H9 (cell line): ENCODE results near the gene L3HYPDH. TPM values are rescaled to one million over a fixed set of nuclear protein-coding genes. Genes with fewer than 3 reads are reported as not detected.

Source experiments
- DNase-seq: peaks from one replicate; pipeline ENCODE4 v3.0.0-alpha.2; 2017
- H2AFZ ChIP-seq: one replicate; pipeline ENCODE4 v1.6.1; 2013; ENCODE audit warnings: mild to moderate bottlenecking, low read length, control low read depth, moderate library complexity
- H2AK5ac ChIP-seq: 2 replicates; pipeline ENCODE4 v1.6.1; 2013; ENCODE audit warnings: low read length, control low read depth, mixed read lengths; ENCODE audit not compliant: insufficient read length
- H2BK120ac ChIP-seq: one replicate; pipeline ENCODE4 v1.6.1; 2013; ENCODE audit warnings: low read depth, mild to moderate bottlenecking, low read length, control low read depth, inconsistent platforms; ENCODE audit not compliant: poor library complexity, severe bottlenecking
- H2BK12ac ChIP-seq: 2 replicates; pipeline ENCODE4 v1.6.1; 2013; ENCODE audit warnings: low read length, control low read depth, mixed read lengths, low read depth; ENCODE audit not compliant: insufficient read length
- H2BK15ac ChIP-seq: 2 replicates; pipeline ENCODE4 v1.6.1; 2013; ENCODE audit warnings: low read depth, low read length, control low read depth
- H2BK20ac ChIP-seq: one replicate; pipeline ENCODE4 v1.6.1; 2013; ENCODE audit warnings: low read depth, mild to moderate bottlenecking, low read length, control low read depth, inconsistent platforms; ENCODE audit not compliant: poor library complexity, severe bottlenecking
- H2BK5ac ChIP-seq: 2 replicates; pipeline ENCODE4 v1.6.1; 2013; ENCODE audit warnings: low read length, control low read depth, mixed read lengths; ENCODE audit not compliant: insufficient read length
- H3K14ac ChIP-seq: 2 replicates; pipeline ENCODE4 v1.6.1; 2013; ENCODE audit warnings: low read length, control low read depth; ENCODE audit not compliant: insufficient read depth
- H3K18ac ChIP-seq: 2 replicates; pipeline ENCODE4 v1.6.1; 2013; ENCODE audit warnings: low read depth, mild to moderate bottlenecking, mixed read lengths, low read length, control low read depth; ENCODE audit not compliant: insufficient read length
- H3K23ac ChIP-seq: 2 replicates; pipeline ENCODE4 v1.6.1; 2013; ENCODE audit warnings: low read length, control low read depth, mixed read lengths, low read depth; ENCODE audit not compliant: insufficient read length
- H3K23me2 ChIP-seq: 2 replicates; pipeline ENCODE4 v1.6.1; 2013; ENCODE audit warnings: low read depth, mild to moderate bottlenecking, mixed read lengths, low read length, control low read depth; ENCODE audit not compliant: insufficient read length, poor library complexity, severe bottlenecking
- H3K27ac ChIP-seq: 2 replicates; pipeline ENCODE4 v1.5.1; 2013; ENCODE audit warnings: low read length, control low read depth, mixed read lengths, low read depth; ENCODE audit not compliant: insufficient read length
- H3K27me3 ChIP-seq: 2 replicates; pipeline ENCODE4 v1.6.1; 2013; ENCODE audit warnings: low read length, control low read depth, inconsistent platforms; ENCODE audit not compliant: insufficient read depth
- H3K4ac ChIP-seq: 2 replicates; pipeline ENCODE4 v1.6.1; 2013; ENCODE audit warnings: low read depth, mild to moderate bottlenecking, control low read depth, inconsistent platforms, low read length, moderate library complexity
- H3K4me1 ChIP-seq: 2 replicates; pipeline ENCODE4 v1.6.1; 2013; ENCODE audit warnings: low read length, control low read depth, inconsistent platforms; ENCODE audit not compliant: insufficient read depth
- H3K4me2 ChIP-seq: 2 replicates; pipeline ENCODE4 v1.6.1; 2013; ENCODE audit warnings: low read length, control low read depth, mixed read lengths; ENCODE audit not compliant: insufficient read length, insufficient read depth
- H3K56ac ChIP-seq: 2 replicates; pipeline ENCODE4 v1.6.1; 2013; ENCODE audit warnings: low read depth, mild to moderate bottlenecking, mixed read lengths, low read length, control low read depth; ENCODE audit not compliant: insufficient read length
- H3K79me1 ChIP-seq: 2 replicates; pipeline ENCODE4 v1.6.1; 2013; ENCODE audit warnings: low read depth, mild to moderate bottlenecking, moderate library complexity, low read length, control low read depth, inconsistent platforms; ENCODE audit not compliant: insufficient read depth, poor library complexity, severe bottlenecking
- H3K79me2 ChIP-seq: 2 replicates; pipeline ENCODE4 v1.6.1; 2013; ENCODE audit warnings: low read length, control low read depth, inconsistent platforms; ENCODE audit not compliant: insufficient read depth
- H3K9ac ChIP-seq: 2 replicates; pipeline ENCODE4 v1.6.1; 2013; ENCODE audit warnings: low read length, control low read depth, mixed read lengths; ENCODE audit not compliant: insufficient read length; ENCODE audit errors: extremely low read depth
- H3K9me3 ChIP-seq: one replicate; pipeline ENCODE4 v1.6.1; 2013; ENCODE audit warnings: low read depth, low read length, inconsistent platforms; ENCODE audit not compliant: control insufficient read depth
- H3T11ph ChIP-seq: one replicate; pipeline ENCODE4 v1.6.1; 2013; ENCODE audit warnings: mild to moderate bottlenecking, low read length, control low read depth, inconsistent platforms
- H4K20me1 ChIP-seq: one replicate; pipeline ENCODE4 v1.6.1; 2013; ENCODE audit not compliant: control insufficient read depth, insufficient read length, insufficient read depth
- H4K5ac ChIP-seq: 2 replicates; pipeline ENCODE4 v1.6.1; 2013; ENCODE audit warnings: low read depth, mild to moderate bottlenecking, mixed read lengths, low read length, control low read depth; ENCODE audit not compliant: insufficient read length
- H4K8ac ChIP-seq: replicated peaks from 2 replicates; pipeline ENCODE4 v1.6.1; 2013; ENCODE audit warnings: low read length, control low read depth, mixed read lengths, low read depth; ENCODE audit not compliant: insufficient read length
- H4K91ac ChIP-seq: 2 replicates; pipeline ENCODE4 v1.6.1; 2013; ENCODE audit warnings: low read depth, mild to moderate bottlenecking, moderate library complexity, mixed read lengths, low read length, control low read depth; ENCODE audit not compliant: insufficient read length
- H3K27ac Mint-ChIP-seq, 3 experiments: 2 replicates in 2 of 3; 3 replicates in 1 of 3; pipeline ENCODE4 v1.8.0; 2020 to 2021; ENCODE audit warnings: mixed read lengths in 3 of 3, mild to moderate bottlenecking in 1 of 3, moderate library complexity in 1 of 3
- H3K27me3 Mint-ChIP-seq: 2 replicates; pipeline ENCODE4 v1.8.0; 2021; ENCODE audit warnings: low read depth, mild to moderate bottlenecking, moderate library complexity, mixed read lengths
- H3K36me3 Mint-ChIP-seq, 3 experiments: 2 replicates in 2 of 3; 3 replicates in 1 of 3; pipeline ENCODE4 v1.8.0; 2020 to 2021; ENCODE audit warnings: low read depth in 3 of 3, mixed read lengths in 3 of 3; ENCODE audit not compliant: insufficient read depth in 1 of 3
- H3K4me1 Mint-ChIP-seq, 2 experiments: 2 replicates each; pipeline ENCODE4 v1.8.0; 2020; ENCODE audit warnings: mixed read lengths in 2 of 2
- H3K4me3 Mint-ChIP-seq, 2 experiments: 2 replicates in 1 of 2; 3 replicates in 1 of 2; pipeline ENCODE4 v1.8.0; 2020 to 2021; ENCODE audit warnings: mild to moderate bottlenecking in 2 of 2, mixed read lengths in 2 of 2, moderate library complexity in 1 of 2
- H3K9me3 Mint-ChIP-seq, 2 experiments: 2 replicates in 1 of 2; 3 replicates in 1 of 2; pipeline ENCODE4 v1.8.0; 2020; ENCODE audit warnings: mild to moderate bottlenecking in 2 of 2, mixed read lengths in 2 of 2, moderate library complexity in 1 of 2
- WGBS: extraction: QIAGEN DNeasy Blood & Tissue Kit; methylation state at CpG from one replicate; pipeline ENCODE4 v1.1.7; 2013; ENCODE audit warnings: missing lambda C conversion rate, low lambda C conversion rate, mixed read lengths; ENCODE audit not compliant: insufficient read length; ENCODE audit errors: extremely low coverage; 5-methylcytosine and 5-hydroxymethylcytosine counted together
- total RNA-seq: library from RNA; stranded (reverse); gene quantifications from 2 replicates; pipeline ENCODE4 v1.2.1, GENCODE V29; 2021
- TF ChIP-seq, protein P1 (sequence below): fragments of 200-600 bp; sonication (generic); conservative IDR thresholded peaks from 3 replicates; pipeline ENCODE4 v1.8.0; 2021; ENCODE audit warnings: antibody characterized with exemption, mild to moderate bottlenecking

Gene L3HYPDH
- total RNA-seq, 1 experiment from 2014 or later, result 15.7 TPM

DNA sequence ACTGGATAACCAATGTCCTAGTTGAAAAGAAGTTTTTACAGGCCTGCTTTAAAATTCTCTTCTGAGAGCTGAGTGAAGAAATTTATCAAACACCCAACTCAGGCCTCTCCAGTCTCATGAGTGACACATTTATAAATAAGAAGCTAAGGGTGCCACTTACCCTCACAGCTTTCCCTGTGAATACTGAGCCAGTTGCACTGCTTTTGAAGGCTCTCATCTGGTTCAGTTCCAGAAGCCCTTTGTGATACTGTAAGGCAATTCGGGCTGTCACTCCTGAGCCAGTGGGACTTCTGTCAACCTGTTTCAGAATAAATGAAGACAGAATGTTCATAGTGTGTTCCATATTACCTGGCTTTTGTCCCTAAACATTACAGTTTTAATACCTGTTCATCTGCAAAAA is 8.5 kb downstream of the L3HYPDH start:
- H3K4me1 ChIP-seq, result no peaks in the 10 kb centered on the region
- no peak overlapping the region for H2BK20ac ChIP-seq
- no peak overlapping the region for H2AK5ac ChIP-seq
- no peaks in the 10 kb centered on the region for H3K79me1 ChIP-seq
- no peaks in the 10 kb centered on the region for H3K27me3 ChIP-seq
- Mint-ChIP-seq H3K4me1 (no peaks in the 10 kb centered on the region), H3K27ac (no peak overlapping the region), H3K36me3 (peaks cover 8 to 35% (median 25%) of the 10 kb centered on the region in 3 experiments; a peak in 6 of 7 replicates), H3K27me3 (no peaks in the 10 kb centered on the region), H3K9me3 (no peaks in the 10 kb centered on the region), H3K4me3 (no peak overlapping the region)
- H4K91ac ChIP-seq, result no peak overlapping the region
- no peak overlapping the region for H3K4me2 ChIP-seq
- H3K14ac ChIP-seq, result no peak overlapping the region
- H4K8ac ChIP-seq, result no peak overlapping the region
- H3K18ac ChIP-seq, result no peak overlapping the region
- no peak for DNase-seq
- H2BK12ac ChIP-seq, result no peak overlapping the region
- no peak overlapping the region for H4K5ac ChIP-seq
- no peaks in the 10 kb centered on the region for H4K20me1 ChIP-seq
- H3K27ac ChIP-seq, result no peak overlapping the region
- H2AFZ ChIP-seq, result no peak overlapping the region
- TF ChIP-seq, protein P1, sequence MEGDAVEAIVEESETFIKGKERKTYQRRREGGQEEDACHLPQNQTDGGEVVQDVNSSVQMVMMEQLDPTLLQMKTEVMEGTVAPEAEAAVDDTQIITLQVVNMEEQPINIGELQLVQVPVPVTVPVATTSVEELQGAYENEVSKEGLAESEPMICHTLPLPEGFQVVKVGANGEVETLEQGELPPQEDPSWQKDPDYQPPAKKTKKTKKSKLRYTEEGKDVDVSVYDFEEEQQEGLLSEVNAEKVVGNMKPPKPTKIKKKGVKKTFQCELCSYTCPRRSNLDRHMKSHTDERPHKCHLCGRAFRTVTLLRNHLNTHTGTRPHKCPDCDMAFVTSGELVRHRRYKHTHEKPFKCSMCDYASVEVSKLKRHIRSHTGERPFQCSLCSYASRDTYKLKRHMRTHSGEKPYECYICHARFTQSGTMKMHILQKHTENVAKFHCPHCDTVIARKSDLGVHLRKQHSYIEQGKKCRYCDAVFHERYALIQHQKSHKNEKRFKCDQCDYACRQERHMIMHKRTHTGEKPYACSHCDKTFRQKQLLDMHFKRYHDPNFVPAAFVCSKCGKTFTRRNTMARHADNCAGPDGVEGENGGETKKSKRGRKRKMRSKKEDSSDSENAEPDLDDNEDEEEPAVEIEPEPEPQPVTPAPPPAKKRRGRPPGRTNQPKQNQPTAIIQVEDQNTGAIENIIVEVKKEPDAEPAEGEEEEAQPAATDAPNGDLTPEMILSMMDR, result no peak
- H2BK5ac ChIP-seq, result no peak overlapping the region
- no peak overlapping the region for H3K56ac ChIP-seq
- H3K23me2 ChIP-seq, result no peaks in the 10 kb centered on the region
- no peak overlapping the region for H3T11ph ChIP-seq
- H3K9me3 ChIP-seq, result no peaks in the 10 kb centered on the region
- H3K9ac ChIP-seq, result no peak overlapping the region
- whole genome bisulfite sequencing, result no CpG with 5 or more reads among the region's 1 CpG
- no peak overlapping the region for H3K4ac ChIP-seq
- no peak overlapping the region for H2BK120ac ChIP-seq
- H3K23ac ChIP-seq, result no peak overlapping the region
- H3K79me2 ChIP-seq, result no peaks in the 10 kb centered on the region
- H2BK15ac ChIP-seq, result no peak overlapping the region
